ENCODE data around the gene USP48.
"Not testable (repeated sequence)": the region's sequence is repeated elsewhere in the genome, so short reads cannot be mapped to it uniquely, and the experiment has no call there.

Gene USP48

DNA sequence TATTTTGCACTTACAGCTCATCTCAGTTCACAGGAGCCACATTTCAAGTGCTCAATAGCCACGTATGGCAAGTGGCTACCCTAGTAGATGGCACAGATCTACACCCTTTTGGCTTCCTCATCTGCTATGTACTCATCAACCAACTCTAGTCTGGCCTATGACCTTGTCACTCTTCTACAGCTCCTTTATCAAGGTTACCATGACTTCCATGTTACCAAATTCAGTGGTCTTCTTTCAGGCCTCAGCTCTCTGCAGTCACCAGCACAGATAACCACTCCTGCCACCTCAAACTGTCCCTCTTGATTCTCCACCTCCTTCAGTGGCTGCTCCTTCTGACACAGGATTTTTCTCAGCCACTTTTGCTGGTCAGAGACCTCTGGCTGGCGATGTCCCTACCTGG lies 11.7 kb upstream of the USP48 start:
- no peak for DNase-seq (ENCODE audit: low spot score)
- TF ChIP-seq, protein P1, sequence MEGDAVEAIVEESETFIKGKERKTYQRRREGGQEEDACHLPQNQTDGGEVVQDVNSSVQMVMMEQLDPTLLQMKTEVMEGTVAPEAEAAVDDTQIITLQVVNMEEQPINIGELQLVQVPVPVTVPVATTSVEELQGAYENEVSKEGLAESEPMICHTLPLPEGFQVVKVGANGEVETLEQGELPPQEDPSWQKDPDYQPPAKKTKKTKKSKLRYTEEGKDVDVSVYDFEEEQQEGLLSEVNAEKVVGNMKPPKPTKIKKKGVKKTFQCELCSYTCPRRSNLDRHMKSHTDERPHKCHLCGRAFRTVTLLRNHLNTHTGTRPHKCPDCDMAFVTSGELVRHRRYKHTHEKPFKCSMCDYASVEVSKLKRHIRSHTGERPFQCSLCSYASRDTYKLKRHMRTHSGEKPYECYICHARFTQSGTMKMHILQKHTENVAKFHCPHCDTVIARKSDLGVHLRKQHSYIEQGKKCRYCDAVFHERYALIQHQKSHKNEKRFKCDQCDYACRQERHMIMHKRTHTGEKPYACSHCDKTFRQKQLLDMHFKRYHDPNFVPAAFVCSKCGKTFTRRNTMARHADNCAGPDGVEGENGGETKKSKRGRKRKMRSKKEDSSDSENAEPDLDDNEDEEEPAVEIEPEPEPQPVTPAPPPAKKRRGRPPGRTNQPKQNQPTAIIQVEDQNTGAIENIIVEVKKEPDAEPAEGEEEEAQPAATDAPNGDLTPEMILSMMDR (IDR thresholded peaks at IDR 0.05; ENCODE audit: extremely low read depth, missing control alignments): no peak

GRCh38 chr1:21793104-21793503 lies 10.2 kb upstream of the USP48 start:
- DNase-seq (ENCODE audit: low spot score): no peak
- TF ChIP-seq, protein P1 (IDR thresholded peaks at IDR 0.05; ENCODE audit: extremely low read depth, missing control alignments): no peak

- TF ChIP-seq, protein P1 (IDR thresholded peaks at IDR 0.05; ENCODE audit: extremely low read depth, missing control alignments): no peak
- DNase-seq (ENCODE audit: low spot score): no peak
These were observed 3.7 kb upstream of the USP48 start for GRCh38 chr1:21786640-21787039.

DNA sequence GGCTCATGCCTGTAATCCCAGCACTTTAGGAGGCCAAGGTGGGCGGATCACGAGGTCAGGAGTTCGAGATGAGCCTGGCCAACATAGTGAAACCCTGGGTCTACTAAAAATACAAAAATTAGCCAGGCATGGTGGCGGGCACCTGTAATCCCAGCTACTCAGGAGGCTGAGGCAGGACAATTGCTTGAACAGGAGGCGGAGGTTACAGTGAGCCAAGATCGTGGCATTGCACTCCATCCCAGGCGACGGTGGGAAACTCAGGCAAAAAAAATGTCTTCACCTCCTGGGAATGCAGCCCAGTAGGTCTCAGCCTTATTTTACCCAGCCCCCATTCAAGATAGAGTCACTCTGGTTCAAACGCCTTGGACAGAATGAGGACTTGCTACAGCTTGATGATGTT lies 2.8 kb upstream of the USP48 start:
- not testable (repeated sequence) for DNase-seq (ENCODE audit: low spot score)

- no peak for DNase-seq (ENCODE audit: low spot score)
- TF ChIP-seq, protein P1 (IDR thresholded peaks at IDR 0.05; ENCODE audit: extremely low read depth, missing control alignments): no peak
These were observed 992 bp upstream of the USP48 start for GRCh38 chr1:21783679-21784603.

DNA sequence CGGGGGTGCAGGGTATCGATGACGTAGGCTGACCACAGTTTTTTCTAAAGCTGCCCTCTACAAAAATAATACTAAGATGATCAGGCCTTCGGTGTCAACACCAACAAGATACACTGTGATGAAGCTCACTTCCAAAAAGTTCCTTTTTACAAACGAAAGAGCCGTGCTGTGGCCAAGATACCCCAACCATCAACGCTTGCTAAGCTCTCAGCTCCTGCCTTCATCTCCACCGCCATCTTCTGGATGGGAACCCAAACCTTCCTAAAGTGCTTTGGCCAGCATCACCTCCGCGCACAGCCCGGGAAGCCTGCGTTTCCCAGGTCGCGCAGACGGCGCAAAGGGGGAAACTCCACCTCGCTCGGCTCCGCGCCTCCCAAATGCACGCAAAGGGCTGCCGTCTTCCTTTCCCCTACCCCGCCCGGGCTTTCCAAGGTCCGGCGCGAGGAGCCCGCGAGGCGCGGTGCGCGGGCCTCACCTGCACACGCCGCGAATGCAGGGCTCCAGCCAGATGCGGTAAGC lies 541 bp downstream of the USP48 start:
- peak; percentile 60 for DNase-seq (ENCODE audit: low spot score)
- TF ChIP-seq, protein P1 (IDR thresholded peaks at IDR 0.05; ENCODE audit: extremely low read depth, missing control alignments): no peak

GRCh38 chr1:21781815-21782348 lies 1.1 kb downstream of the USP48 start:
- no peak for DNase-seq (ENCODE audit: low spot score)
- TF ChIP-seq, protein P1 (IDR thresholded peaks at IDR 0.05; ENCODE audit: extremely low read depth, missing control alignments): no peak

Measured in GM20000 (cell line).